HG02588 (cell line): ENCODE measurements around the gene FAM193A.
A peak's percentile ranks its signal among the peaks of the same experiment; 100 is the strongest.
"Not testable (repeated sequence)": the region's sequence is repeated elsewhere in the genome, so short reads cannot be mapped to it uniquely, and the experiment has no call there.

Source experiments
- ATAC-seq: cut with Tn5 transposase; IDR thresholded peaks from one replicate; pipeline ENCODE4 v1.9.1; 2021; ENCODE audit warnings: mild to moderate bottlenecking, moderate library complexity; ENCODE audit not compliant: unreplicated experiment

FAM193A gene

DNA sequence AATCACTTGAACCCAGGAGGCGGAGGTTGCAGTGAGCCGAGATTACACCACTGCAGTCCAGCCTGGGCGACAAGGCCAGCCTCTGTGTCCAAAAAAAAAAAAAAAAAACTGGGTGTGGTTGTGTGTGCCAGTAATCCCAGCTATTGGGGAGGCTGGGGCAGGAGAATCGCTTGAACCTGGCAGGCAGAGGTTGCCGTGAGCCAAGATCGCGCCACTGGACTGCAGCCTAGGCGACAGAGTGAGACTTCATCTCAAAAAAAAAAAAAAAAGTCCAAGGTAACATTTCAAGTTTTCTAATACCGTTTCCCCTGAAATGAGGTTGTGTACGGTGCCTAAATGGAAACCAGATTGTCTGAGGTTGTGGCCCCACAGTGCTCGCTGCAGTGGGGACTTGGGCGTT lies 35.6 kb downstream of the FAM193A start:
- ATAC-seq: no peak

DNA sequence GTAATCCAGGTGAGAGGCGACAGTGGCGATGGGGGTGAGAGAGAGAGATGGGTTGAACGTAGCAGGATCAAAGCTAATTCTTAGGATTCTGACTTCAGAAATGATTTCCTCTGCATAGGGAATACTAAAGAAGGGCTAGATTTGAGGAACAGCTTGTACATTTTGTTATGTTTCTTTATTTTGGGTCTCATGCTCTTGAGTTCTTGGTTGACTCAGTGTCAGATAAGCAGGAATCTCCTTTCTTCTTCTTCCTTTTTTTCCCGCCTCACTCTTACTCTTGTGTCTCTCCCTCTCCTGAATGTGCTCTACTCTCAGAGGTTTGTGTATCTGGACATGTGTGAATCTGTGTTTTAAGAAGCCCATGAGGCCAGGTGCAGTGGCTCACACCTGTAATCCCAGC lies 36.4 kb downstream of the FAM193A start:
- no peak for ATAC-seq

DNA sequence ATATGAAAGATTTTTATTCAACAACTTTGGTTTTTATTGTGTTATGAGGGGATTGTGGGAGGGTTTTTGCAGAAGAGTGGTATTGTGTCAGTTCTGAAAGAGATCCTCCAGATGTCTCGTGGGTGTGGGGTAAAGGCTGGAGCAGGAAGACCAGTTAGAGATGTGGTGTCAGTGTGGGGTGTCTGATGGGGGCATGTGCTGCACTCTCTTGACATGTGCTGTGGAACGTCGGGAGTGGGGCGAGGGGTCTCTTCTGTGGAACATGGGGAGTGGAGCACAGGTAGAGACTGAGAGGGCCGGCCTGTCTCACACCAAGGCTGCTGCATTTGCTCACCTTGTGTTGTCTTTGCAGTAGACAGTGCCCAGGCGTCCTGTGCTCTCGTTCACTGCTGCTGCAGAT lies 37.6 kb downstream of the FAM193A start:
- ATAC-seq: no peak

DNA sequence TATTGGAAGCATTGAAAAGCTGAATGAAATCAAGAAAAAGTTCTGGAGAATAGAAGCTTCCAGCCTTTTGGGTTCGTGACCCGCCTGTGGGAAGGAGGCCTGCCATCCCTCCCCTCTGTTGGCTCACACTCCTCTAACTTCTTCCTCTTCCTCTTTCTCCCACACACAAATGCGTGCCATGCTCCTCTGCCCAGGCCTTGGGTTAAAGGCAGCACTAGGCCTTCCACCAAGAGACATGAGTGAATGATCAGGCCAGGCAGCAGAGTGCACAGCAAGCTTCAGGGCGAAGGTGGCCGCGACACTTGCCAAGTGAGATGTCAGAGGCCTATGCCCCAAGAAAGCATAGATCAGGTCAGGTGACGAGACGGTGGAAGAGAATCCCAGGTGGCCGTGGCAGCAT lies 38.4 kb downstream of the FAM193A start:
- ATAC-seq: no peak

DNA sequence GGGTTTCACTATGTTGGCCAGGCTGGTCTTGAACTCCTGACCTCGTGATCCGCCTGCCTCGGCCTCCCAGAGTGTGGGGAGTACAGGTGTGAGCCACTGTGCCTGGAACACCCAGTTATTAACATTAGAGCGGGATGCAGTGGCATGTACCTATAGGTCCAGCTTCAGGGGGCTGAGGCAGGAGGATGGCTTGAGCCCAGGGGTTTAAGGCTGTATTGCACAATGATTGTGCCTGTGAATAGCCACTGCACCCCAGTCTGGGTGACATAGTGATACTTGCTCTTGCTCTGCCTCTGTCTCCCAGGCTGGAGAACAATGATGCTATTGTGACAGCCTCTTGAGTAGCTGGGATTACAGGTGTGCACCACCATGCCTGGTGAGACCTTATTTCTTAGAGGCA lies 39.8 kb downstream of the FAM193A start:
- ATAC-seq: no peak

DNA sequence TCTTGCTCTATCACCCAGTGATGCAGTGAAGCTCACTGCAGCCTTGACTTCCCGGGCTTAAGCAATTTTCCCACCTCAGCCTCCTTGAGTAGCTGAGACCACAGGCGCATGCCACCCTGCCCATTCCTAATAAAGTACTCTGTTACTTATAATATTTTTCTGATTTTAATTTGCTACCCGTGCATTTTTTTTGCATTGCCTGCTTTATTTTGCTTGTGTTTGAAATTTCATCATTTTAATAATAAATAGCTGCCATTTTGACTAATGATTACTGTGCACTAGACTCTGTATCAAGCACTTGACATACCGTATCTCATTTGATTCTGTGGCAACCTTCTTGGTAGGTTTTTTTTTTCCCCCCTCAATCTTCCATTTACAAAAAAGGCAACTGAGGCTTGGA lies 41.7 kb downstream of the FAM193A start:
- ATAC-seq: no peak

DNA sequence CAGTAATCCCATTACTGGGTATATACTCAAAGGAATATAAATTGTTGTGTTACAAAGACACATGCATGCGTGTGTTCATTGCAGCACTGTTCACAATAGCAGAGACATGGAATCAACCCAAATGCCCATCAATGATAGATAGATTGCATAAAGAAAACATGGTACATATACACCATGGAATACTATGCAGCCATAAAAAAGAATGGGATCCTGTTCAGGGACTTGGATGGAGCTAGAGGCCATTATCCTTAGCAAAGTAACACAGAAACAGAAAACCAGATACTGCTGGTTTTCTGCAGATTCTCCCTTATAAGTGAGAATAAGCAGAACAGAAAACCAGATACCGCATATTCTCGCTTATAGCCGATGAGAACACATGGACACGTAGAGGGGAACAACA lies 43.5 kb downstream of the FAM193A start:
- no peak for ATAC-seq

DNA sequence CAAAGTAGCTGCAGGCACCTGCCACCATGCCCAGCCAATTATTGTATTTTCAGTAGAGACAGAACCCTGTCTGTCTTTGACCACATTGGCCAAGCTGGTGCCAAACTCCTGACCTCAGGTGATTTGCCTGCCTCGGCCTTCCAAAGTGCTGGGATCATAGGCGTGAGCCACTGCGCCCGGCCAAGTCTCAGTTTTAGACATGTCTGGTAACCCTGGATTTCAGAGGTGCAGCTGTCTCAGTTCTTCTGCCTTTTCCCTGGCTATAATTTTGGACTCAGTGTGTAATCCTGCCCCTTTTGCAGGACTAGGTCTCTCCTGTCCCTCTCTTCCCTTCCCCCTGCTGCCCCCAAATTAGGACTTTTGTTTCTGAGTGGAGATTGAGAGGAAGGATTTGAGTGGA lies 46.6 kb downstream of the FAM193A start:
- no peak for ATAC-seq

DNA sequence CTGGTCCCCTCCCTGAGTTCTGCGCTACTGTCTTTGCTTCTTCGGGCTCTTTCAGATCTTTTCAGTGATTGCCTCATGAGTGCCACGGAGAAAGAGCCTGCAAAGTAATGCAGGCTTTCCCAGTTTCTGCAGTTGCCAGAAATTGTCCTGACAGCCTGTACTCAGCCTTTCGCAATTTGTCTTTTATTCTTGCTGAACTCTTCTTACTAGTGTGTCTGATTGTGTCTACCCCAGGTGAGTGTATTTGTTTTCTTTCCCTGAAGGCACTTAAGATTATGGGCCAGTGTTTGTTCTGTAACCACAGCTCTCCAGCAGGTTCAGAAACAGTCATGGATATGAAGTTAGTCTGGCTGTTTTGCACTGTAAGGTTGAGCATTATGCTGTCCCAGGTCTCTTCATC lies 47.1 kb downstream of the FAM193A start:
- no peak for ATAC-seq

DNA sequence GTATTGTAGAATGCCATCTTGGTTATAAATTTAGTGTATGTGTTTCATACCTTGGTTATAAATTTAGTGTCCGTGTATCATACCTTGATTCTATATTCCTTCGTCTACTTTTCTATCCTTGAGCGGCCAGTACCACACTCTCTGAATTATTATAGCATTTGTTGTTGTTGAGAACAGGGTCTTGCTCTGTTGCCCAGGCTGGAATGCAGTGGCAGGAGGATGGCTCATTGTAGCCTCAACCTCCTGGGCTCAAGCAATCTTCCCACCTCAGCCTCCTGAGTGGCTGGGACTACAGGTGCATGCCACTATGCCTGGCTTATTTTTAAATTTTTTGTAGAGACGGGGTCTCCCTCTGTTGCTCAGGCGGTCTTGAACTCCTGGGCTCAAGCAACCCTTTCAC lies 50.1 kb downstream of the FAM193A start:
- ATAC-seq: no peak

DNA sequence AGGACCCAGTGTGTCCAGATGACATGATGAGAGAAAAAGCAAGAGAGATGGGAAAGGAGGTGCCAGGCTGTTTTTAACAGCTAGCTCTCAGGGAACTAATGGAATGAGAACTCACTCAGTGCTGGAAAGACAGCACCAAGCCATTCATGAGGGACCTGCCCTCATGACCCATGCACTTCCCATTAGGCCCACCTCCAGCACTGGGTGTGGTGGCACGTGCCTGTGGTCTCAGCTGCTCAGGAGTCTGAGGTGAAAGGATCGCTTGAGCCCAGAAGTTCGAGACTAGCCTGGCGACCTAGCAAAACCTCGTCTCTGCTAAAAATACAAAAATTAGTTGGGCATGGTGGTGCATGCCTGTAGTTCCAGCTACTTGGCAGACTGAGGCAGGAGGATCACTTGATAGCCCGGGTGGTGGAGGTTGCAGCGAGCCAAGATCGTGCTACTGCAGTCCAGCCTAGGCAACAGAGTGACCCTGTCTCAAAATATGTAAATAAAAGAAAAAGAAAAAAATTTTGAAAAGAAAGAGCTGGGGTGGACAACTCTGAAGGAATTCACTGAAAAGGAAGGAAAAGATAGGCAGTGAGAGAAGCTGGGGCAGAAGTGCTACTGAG lies 50.9 kb downstream of the FAM193A start:
- no peak for ATAC-seq

DNA sequence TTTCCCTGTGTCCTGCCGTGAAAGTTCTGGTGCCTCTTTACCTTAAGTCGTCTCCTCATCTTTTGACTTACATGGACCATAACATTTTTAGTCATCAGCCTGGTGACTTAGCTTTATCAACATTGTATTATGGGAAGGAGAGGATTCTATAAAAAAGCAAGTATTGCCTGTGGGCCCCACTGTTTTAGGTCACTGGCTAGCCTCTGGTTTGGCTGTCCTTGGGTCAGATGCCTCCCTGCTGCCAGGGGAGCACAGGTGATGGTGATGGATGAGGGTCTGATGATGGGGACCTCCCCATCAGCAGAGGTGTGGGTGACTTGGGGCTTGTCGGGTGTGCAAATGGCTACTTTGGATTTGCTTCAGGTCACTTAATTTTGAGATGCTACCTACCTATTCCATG lies 51.8 kb downstream of the FAM193A start:
- ATAC-seq: no peak

DNA sequence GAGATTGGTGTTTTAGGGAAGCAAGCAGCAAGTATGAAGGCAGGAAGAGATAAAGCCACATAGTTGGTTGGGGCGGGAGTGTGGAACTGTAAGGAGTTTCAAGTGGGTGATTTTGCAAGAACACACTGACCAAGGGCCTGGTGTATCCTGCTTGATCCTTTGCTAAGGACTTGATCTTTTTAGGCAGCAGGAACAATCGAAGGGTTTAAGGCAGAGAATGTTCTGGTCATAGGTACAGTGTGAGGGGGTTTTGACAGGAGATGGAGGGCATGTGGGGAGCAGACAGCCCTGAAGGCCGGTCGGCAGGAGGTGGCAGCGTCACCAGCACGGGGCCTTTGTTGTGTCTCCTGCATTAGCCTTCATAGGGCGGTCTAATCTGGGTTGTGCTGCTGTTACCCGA lies 54.7 kb downstream of the FAM193A start:
- ATAC-seq: no peak

DNA sequence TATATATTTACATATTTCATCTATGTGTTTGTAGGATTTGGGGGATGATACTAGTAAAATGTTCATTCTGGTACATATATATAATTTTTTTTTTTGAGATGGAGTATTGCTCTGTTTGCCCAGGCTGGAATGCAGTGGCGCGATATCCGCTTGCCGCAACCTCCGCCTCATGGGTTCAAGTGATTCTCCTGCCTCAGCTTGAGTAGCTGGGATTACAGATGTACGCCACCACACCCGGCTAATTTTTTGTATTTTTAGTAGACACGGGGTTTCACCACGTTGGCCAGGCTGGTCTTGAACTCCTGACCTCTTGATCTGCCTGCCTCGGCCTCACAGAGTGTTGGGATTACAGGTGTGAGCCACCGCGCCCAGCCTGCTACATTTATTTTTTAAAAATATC lies 55.6 kb downstream of the FAM193A start:
- not testable (repeated sequence) for ATAC-seq

DNA sequence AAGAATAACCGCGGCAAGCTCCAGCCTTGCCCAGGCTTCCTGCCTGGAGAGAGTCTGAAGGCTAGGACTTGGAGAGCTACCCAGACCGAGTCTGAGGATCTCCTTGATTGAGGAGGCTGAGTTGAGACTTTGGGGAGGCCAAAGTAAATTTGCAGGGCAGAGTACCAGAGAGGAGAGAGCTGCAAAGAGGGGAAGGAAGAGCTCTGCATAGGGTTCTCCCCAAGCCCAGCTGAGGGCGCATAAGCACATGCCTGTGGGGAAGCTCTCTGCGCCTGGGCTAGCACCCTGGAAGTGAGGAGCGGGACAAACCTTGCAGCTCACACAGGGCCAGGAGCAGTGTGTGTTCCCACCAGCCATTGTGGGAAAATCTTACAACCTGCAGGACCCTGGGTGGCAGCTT lies 56.1 kb downstream of the FAM193A start:
- no peak for ATAC-seq

DNA sequence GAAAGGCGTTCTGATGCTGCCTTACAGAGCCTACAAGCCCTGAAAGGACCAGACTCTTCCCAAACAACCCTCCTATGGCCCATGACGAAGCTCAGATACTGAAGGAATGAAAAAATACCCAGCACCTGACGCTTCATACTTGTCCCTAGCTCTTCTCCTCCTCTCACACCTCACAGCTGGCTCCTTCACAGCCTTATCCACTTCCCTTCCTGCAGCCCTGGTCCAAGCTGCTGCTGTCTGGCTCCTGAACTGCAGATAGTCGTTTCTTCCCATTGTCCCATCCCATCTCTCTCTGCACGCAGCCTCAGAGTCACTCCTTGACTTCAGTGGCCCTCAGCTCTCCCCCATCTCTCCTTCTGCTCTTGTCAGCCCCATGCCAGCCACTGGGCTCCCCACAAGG lies 56.6 kb downstream of the FAM193A start:
- ATAC-seq: no peak

DNA sequence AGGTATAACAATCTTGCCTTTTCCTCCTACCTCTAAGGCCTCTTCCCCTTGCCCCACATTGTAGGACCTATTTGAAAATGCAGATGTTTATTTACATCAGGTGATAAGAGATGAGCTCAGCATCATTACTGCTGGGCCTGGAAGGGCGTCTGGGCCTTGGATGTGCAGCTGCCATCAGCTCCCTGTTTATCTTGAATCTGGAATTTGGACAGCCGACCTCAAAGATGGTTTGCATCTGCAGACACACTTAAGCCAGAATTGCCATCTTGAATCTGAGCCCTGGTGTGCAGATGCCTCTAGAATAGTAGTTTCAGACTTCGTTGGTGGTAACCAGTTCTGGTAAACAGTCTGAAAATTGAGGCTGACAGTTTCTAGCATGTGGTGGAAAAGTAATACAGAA lies 59.0 kb downstream of the FAM193A start:
- ATAC-seq: no peak

DNA sequence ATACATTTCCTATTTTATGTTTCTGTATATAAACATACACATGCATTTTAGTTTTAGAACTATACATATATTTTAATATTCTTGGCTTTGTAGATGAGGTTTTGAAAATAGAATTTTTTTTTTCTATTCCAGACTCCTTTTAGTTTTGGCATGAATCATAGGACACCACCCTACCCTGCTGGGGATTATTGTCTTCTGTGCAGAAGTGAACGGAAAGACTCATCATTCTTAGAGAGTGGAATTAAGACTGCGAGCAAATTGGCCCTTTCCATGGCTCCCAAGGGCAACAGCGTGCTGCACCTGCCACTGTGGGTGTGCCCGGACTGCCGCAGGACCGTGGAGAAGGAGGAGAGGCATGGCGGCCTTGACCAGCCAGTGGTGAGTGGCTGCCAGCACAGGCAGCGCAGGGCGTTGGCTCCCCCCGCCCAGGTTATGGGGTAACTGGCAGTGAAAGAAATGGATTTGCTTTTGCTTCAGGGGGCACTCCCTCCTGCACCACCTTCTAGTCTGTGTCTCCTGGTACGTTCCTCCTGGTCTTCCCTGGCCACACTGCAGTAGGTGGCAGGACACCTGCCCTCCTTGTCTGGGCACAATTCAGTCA lies 59.6 kb downstream of the FAM193A start:
- no peak for ATAC-seq

DNA sequence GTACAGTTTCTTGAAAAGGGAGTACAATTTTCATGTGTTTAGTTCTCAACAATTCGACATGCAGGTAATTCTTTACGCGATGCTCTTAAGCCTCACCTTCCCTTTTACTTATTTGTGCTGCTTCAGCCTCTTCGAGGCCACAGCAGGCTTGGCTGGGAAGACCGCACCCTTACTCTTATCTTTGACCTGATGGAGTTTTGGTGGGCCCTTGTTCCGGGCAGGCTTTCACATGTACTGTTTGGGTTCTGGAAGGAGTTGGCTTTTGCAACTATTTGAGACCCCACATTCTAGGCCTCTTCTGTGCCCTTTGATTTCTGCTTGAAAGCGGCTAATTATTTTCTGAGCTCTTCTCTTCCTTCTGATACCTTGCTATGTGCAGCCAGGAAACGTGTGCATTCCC lies 60.2 kb downstream of the FAM193A start:
- no peak for ATAC-seq

DNA sequence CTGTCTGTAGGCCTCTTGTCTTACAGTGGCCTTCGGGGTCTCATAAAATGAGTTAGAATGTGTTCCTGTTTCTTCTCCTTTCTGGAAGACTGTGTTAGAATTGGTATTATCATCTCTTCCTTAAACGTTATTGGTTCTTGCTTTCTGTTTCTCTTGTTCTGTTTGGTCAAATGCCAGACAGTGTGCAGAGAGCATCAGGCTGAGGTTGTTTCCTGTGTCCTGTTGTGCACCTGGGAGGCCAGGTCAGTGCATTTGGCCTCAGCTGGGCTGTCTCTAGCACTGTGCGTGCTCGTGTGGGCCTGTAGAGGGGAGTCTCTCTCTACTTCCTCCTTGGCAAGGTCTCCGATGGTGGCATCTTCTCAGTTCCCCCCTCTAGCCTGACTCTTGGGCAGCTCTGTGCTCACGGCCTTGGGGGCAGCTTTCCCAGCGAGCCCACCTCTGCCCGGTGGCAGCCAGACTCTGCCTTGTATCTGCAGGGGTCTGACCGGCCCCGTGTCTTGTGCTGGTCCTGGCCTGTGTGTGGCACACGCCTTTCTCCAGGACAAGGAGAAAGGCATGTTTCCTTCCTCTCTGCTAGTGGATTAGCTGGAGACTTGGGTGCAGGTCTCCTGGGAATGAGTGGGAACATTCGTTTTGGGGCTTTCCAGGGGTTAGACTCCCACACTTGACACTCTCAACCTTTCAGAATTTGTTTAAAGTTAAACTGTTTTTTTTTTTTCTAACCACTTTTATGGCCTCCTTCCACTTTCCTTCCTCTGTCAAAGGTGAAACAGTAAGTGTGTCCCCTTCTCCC lies 62.3 kb downstream of the FAM193A start:
- peak; percentile 74 for ATAC-seq

DNA sequence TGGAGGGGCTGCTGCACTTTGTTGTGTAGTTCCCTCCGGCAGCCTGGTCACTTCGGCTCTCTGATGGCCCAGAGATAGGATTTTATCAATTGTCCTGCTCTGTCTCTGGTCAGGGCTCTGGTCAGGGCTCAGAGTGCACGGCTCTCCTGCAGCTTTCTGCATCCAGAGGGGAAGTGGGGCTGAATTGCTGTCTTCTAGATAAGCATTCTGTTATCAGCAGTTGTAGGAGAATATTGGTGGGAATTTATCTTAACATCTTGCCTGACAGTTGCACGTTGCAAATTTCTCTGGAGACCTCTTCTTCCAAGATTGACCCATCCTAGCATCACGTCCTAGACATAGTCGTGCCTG lies 62.8 kb downstream of the FAM193A start:
- ATAC-seq: no peak

DNA sequence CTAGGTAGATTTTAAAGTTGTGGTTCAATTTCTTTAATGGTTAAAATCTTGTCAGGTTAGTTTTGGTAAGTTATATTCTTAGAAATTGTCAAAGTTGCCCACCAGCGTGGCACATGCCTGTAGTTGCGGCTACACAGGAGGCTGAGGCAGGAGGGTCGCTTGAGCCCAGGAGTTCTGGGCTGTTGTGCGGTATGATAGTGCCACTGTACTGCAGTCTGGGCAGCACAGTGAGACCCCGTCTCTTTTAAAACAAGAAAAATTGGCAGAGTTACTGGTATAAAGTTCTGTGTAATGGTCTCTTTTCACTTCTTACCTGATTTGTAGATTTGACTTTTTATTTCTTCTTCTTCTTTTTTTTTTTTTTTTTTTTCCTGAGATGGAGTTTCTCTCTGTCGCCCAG lies 64.4 kb downstream of the FAM193A start:
- no peak for ATAC-seq

DNA sequence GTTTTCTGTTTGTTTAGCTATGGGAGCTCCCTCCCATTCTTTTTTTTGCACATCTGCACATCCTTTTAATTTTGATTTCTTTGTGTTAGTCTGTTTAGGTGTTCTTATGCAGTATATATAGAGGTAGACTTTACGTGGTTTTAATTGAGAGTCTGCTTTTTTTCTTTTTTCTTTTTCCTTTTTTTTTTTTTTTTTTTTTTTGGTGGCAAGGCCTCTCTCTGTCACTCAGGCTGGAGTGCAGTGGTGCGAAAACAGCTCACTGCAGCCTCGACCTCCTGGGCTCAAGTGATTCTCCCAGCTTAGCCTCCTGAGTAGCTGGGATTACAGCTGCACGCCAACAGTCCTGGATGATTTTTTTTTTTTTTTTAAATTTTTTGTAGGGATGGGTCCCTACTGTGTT lies 68.2 kb downstream of the FAM193A start:
- no peak for ATAC-seq
